HS-27A (cell line): ENCODE measurements around the gene GOLIM4.

Experiments used
- DNase-seq: peaks from one replicate; pipeline ENCODE4 v3.0.0-alpha.2; 2012; ENCODE audit warnings: low read depth, missing footprints

Gene GOLIM4

DNA sequence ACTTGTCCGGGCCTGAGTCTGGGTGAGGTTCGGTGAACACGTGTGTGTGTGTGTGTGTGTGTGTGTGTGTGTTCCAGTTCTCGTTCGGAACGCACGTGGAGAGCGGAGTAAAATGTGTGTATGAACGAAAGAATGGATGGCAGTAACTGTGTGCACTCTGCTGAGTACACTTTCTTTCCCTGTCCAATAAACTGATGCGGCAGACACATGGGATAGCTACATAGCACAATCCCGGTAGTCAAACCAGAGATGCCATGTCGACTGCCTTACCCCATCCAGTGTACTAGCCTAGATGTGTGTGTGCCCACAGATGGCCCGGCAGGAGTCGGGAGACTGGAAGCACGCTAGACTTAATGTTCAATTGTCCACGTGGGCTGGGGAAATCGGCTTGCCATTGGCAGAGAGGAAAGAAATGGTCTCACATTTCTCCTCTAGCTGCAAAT, 507 bp upstream of the GOLIM4 start:
- DNase-seq, result peak; percentile 84

DNA sequence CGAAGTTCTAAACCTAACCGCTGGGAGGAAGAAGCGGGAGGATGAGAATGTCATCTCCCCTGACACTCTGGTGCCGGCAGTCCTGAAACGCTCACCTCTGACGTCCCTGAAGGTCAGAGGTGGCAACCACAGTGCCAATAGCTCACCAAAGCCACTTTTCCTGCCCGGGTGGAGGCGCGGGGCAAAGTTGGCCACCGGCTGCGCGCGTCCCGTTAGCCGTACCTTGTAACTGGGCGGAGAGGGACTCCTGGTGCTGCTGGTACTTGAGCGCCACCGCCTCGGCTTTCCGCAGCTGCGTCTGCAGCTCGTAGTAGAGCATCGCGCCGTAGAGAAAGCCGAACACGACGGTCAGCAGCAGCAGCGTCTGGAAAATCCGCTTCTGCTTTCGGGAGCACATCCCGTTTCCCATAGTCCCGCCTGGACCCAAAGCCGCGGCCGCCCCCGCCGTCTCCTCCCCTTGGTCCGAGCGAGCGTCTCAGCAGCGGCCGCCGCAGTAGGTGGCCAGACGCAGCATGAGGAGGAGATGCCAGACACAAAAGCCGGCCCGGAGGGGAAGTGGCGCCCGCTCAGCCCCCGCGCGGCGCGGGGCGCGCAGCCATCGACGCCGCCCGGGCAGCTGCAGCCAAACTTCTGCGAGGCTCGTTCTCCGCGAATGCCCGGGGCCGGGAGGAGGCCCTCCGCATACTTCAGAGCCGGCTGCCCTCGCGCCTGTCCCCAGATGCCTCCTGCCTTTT, 680 bp downstream of the GOLIM4 start:
- DNase-seq, result peak; percentile 54

DNA sequence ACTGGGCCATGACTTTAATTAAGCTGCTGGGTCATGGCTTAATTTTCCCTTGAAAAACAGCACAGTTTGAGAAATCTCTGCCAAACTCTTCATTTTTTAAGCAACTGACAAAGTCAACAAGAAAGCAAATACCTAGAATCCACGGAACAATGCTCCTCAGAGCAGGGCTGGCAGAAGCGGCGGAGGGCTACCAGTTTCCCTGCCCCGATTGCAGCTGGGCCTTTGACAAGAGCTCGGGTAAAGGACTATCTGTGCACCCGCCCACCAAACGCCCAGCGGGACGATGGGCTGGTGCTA, 1.2 kb downstream of the GOLIM4 start:
- no peak for DNase-seq

DNA sequence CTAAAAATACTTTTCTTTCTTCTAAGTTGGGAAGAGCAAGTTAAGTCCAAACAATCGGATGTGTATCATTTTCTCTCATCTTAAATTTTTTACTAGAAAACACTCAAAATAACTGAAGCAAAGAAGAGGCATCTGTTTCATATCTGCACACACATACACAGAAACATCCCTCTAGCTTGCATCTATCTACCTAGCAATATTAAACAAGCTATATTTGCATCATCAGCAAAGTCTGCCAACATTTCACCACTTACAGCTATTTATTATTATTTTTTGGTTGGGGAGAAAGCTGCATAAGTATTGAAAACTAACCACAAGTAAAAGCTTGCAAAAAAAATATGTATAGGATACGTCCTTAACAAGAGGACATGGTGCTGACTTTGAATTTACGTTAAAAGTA, 1.9 kb downstream of the GOLIM4 start:
- DNase-seq, result no peak

DNA sequence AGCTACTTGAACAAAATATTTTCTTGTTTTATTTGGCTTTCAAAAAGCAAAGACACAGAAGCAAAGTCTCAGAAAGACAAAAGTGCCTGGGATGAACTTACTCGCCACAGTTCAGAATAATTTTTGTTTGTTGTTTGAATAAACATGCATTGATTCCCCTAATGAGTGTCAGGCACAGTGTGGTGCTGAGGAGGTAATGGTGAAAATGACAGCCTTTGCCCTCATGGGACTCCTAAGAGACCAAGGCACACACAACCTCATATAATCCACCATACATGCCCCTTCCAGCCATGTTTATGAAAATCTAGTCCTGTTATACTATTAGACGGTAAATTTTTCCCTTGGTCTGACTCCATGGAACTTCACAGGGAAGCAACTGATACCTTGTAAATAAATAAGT, 2.5 kb downstream of the GOLIM4 start:
- DNase-seq, result no peak

DNA sequence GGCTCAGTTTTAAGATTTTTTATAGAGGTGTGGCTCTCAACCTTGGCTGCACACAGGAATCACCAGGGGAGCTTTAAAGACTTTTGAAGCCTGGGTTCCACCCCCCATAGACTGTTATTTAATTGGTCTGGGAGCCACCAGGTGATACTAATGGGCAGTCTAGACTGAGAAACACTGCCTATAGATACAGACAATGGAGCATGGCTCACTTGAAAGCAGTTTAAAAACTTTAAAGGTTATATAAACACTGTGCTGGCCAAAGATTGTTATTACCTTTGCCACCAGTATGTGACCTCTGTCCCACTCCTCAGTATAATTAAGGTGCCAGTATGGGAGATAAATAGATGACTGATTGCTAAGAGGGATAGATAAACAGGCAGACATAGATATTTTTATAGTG, 3.8 kb downstream of the GOLIM4 start:
- DNase-seq, result no peak

DNA sequence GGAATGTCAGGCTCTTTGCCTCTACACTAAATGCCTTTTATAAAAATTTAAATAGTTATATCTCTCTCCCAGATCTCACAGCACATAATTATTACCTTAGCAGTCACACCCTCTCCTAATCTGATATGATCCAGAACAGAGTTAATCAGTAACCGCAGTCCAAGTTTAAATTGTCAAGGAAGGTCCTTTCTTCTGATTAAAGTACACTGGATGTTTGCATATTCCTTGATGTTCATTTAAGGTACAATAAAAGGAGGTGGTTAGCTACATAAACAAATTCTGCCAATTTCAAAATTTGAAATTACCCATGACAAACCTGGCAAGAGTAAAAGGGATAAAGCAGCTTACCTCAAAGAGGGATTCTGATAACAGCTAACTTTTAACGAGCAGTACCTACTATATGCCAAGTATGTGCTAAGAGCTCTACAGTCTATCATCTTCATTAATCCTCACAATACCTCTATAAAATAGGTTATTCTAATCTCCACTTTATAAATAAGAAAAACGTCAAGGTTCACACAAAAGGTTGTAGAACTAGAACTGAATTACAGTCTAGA, 4.3 kb downstream of the GOLIM4 start:
- DNase-seq, result no peak

DNA sequence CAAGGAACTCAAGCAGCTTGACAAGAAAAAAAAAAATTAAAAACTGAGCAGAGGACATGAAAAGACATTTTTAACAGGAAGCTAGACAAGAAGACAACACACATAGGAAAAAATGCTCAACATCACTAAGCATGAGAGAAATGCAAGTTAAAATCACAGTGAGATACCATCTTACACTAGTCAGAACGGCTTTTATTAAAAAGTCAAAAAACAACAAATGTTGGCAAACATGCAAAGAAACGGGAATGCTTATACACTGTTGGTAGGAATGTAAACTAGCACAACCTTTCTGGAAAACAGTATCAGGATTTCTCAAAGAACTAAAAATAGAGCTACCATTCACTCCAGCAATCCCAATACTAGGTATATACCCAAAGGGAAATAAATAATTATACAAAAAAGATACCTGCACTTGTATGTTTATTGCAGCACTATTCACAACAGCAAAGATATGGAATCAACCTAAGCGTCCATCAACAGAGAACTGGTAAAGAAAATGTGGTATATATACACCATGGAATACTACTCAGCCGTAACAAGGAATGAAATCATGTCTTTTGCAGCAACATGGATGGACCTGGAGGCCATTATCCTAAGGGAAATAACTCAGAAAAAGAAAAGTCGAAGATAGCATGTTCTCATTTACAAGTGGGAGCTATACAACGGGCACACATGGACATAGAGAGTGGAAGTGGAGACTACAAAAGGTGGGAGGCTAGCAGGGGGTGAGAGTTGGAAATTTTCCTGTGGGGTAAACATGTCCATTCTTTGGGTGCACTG, 5.2 kb downstream of the GOLIM4 start:
- DNase-seq, result no peak

DNA sequence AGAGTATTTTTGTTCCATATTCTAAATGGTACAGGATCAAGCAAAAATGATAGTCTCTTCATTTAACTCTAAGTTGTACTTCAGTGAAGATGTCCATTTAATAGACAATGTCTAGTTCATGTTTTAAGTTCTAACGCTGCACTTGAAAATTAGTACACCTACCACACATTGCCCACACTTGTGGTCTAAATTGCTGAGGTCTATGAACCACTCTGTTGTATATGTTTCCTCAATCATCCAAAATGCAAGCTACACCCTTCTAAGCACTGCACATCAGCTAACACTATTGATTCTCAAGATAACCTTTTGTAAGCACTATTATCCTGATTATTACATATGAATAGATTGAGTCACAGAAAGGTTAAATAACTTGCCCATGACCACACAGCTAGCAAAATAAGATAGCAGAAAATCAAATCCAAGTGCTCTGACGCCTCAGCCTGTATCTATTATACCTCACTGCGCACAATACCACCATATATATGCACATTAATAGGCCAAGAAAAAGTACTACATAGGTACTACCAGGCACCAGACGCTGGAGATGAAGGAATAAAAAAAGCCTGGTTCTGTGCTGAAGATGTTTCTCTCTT, 6.4 kb downstream of the GOLIM4 start:
- DNase-seq, result no peak

DNA sequence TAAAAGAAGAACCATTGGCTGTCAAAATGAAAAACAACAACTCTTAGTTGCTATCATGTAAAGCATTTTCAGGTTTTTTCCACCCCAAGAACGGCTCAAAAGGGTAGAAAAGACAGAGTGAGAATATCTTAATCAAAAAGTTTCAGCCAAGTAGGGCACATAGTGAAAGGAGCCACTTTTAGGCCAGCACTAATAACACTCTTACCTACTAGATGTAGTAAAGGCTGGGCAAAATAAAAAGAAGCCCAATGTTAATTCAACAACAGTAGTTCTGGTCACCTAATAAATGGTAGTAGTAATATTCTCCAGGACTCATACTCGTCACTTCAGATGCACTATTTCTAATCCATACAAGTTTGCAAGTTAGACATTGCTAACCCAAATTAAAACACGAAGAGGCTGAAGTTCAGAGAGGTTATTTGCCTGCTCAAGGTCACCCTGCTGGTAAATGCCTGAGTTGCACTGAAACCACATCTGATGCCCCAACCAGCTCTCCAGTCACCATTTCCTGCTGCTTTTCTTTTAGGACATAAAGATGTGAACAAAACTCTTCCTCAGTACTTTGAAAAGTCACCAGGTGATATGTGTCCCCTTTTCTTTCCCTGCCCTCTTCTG, 7.5 kb downstream of the GOLIM4 start:
- no peak for DNase-seq

DNA sequence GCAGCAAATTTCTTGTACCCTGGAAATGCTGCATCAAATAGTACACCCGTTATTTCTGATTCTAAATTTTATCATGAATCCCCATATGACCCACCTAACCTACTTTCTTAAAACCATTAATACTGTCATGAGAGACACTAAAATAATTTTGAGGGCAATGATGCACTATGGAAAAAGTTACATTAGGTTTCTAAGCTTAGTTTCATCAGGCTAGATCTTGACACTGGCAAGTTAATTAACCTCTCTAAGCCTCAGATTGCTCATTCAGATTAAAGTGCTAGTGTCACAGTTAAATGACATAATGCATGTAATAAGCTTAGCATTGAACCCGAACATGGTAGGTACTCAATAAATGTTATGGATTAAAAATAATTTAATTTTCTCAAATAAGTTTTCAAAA, 8.2 kb downstream of the GOLIM4 start:
- DNase-seq, result no peak

DNA sequence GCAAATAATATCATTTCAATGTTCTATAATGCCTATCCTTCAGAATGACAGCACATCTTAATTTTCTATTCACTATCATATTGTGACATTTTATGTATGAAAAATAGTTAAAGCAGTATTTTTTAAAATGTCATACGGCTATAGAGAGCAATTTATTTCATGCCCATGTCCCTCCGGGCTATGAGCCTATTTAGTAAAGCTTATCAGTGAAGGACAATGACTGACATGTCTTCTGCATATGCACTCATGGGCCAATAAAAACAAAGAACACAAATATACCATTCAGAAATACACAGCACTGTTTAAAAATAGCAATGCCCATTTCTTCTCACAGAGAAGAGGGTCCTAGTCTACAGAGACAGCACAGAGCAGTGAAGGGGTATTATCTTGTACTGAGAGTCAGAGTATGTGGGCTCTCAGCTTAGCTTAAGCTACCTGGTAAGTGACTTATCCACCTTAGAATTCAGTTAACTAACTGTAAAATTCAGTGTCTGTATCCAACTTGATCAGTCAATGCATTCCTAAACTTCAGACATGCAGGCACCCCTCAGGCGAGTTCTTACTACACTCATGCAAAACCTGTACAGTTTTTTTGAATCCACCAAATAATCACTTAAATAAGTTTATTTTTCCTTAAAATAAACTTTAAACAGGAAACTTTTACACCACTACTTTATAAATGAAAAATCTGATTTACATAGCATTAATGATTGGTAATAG, 9.0 kb downstream of the GOLIM4 start:
- no peak for DNase-seq

DNA sequence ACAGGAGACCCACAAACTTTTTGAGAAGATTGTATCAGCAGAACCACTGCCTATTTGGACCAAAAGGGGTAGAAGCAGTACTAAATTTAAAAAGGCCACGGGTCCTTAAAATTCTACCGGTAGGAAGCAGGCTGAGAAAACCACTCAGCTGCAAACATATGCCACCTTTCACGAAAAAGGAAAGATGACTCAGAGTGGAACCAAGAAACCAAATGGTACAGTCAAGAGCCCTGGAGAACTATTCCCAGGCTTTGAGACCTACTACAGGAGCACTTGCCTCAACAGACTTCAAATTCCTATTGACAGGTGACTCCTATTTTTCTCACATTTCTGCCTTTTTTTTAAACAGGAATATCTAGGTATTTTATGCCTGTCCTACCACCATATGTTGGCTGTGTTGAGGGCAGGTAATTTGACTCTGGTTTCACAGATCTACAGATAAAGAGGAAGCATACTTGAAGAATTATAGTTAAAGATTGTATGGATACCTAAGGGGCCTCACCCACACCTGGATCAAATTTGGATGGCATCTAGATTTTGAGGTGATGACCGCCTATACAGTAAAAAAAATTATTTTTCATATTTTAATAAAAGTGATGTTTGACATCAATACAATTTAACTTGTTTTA, 10.1 kb downstream of the GOLIM4 start:
- DNase-seq, result no peak

DNA sequence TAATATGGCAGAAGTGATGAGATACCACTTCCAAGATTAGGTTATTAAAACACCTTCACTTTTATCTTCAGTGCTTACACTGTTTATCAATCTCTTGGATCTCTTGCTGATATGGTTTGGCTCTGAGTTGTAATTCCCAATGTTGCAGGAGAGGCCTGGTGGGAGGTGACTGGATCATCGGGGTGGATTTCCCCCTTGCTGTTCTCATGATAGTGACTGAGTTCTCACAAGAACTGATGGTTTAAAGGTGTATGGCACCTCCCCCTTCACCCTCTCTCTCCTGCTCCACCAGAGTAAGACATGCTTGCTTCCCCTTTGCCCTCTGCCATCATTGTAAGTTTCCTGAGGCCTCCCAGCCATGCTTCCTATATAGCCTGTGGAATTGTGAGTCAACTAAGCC, 11.8 kb downstream of the GOLIM4 start:
- no peak for DNase-seq

DNA sequence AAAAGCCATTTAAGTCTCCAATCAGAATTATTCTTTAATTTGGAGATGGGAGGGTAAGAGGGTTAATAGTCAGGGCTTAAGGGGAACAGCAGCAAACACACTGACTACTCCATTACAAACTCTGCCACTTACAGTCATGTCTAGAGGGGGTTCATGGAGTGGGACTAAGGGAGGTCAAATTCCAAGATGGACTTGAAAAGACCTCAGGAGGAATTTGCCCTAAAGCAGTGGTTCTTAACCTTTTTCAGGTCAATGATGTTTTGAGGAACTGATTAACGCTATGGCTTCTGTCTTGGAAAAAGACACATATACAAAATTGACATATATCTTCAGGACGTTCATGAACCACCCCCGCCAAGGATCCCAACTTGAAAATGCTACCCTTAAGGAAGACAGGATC, 13.9 kb downstream of the GOLIM4 start:
- DNase-seq, result no peak

DNA sequence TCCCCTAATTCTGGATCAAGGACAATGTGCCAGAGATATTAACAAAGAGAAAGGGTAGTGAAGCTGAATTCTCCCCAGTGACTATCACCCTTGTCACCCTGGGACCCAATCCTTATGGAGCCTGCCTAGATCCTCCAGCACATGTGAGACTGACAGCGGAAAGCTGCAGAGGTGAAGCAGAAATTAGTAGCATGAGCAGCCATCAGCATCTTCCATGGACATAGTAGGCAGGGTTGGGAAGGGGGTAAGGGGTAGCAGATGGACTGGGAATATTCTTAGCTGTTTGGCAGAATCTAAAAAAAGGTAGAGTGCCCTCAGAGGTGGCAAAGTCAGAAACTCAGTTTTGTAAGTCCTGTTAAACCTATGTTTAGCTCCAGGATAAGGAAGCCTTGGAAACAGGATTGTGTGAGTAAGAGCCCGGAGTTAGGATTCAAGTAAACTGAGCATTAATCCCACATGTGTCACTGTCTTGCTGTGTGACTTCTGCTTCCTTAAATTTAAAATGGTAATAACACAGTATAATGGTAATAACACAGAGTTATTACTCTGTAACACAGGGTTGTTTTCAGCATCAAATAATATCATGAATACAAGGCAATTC, 14.5 kb downstream of the GOLIM4 start:
- DNase-seq, result no peak

DNA sequence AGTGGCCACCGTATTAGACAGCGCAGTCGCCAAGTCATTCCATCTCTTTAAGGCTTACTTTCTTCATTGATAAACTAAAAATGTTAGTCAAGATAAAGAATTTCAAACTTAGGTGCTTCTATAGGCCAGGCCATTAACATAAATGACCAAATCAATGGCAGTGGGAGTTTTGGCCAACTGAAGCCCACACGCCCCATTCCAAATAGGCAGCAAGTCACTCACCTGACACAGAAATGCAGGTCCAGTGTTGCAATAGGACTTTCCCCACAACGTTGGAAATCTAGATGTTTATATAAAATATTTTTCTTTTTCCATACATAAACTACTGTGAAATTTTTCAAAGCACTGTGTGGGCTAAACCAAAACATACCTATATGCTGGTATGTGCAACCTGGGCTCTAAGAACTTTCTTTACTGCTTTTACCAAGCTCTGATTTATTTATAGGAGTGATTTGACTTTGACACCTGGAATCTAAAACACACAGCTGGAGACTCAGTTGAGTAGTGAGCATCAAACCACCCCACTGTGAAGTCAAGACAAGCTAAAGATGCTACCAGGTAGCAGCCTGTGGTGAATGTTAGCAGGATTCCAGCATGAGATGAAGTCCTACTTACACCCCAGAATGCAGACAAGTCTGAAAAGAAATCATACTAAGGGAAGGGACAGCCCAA, 15.1 kb downstream of the GOLIM4 start:
- no peak for DNase-seq

DNA sequence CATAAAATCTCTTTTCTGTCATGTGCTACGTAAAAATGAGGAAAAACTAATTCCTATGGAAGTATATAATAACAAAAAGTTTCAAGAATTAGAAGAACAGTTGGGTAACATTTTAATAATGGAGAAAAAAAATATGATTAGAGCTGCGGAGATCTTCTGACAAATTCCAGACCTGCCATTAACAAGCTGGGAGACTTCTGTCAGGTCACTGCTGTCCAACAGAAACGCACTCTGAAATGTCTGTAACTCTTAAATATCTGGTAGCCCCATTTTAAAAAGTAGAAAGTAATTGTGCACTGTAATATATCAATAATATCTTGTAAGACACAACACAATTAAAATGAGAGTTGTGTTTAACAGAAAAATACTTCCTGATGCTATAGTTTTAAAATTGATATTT, 15.7 kb downstream of the GOLIM4 start:
- no peak for DNase-seq

DNA sequence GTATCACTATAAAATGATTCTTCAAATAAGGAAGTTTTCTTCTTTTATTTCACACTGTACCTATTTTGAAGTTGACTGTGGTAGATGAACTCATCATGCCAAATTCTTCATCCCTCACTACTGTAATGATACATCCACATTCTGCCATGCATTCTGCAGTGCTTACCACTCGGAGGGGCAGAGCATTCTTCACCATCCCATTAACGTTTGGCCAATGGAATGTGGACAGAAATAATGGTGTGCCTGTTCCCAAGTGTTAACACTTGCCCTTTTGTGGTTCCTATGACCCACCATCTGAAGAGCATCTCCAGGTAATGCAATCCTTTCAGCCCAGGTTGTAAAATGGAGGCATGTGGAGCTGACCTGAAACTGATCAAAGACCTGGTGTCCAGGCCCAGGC, 18.6 kb downstream of the GOLIM4 start:
- no peak for DNase-seq

DNA sequence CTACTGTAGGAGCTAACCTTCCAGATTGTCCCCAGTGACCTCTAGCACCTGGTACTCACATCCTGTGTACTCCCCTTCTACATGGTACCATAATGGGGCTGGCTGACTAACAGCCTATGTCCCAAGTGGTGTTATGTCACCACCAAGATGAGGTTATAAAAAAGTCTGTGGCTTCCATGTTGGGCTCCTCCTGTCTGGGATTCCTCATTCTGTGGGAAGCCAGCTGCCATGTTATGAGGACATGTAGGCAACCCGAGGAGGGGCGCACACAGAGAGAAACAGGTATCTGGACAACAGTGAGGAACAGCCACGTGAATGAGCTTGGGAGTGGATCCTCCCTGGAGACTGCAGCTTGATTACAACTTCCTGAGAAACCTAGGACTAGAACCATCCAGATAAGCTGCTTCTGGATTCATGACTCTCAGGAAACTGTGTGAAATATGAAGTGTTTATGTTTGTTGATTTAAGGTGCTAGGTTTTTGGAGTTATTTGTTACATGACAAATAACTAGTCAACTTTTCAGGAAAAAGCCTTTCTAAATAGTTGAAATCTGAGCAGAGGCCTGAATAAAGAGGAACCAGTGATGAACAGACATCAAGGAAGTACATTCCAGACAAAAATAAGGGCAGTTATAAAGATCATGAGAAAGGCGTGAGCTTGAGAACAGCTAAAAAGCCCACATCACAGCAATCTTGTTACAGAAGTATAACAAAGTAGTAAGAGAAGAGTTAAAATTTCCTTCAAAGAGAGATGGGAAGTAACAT, 21.7 kb downstream of the GOLIM4 start:
- no peak for DNase-seq
